ENCODE measurements around the gene GPR61. TPM values are rescaled to one million over a fixed set of nuclear protein-coding genes. Genes with fewer than 3 reads are reported as not detected.

GPR61 gene
- total RNA-seq, 1 donor: not detected

DNA sequence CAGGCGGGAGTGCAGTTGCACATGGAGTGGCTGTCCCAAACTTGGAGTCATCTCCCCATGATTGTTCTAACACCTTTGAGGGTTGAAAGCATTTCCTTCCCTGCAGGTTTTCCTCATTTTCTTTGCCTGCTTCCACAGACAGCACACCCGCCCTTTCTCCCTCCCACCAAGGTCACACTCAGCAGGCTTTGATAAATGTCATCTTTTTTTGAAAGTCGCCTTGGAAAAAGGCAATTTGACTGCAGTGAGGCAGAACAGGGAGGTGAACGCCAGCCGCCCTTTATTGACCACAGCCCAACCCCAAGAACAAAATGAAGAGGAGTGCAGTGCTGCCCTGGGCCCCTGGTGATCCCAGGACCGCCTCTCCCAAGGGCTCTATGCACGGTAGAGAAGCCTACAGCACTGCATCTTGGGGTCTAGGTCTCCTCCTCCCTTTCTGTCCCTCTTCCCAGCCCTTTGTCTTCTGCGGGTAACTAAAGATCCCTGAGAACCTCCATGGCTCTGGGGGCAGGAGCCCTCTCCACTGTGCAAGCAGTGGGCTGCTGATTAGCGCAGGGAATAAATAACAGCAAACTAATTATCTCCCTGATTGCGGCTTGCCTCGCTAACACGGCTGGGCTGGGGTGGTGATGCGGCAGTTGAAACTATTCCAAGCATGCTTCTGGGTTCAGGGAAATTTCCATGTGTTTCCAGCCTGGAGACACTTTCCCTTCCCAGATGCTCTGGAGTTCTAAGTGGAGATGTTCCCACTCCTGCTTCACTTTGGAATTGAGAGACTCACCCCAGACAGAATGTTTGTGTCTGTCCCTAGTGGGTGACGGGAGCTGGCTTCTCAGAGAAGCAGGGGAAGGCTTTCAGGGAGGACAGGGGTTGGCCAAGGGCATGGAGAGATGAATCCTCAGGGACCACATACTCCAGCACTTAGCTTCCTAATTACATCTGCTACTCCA, 18.4 kb upstream of the GPR61 start:
- H3K4me3 ChIP-seq (ENCODE audit: low read depth, low read length): no peak overlapping the region
- DNase-seq (ENCODE audit: low read depth): peak; percentile 12
- TF ChIP-seq CTCF (IDR thresholded peaks at IDR 0.05; ENCODE audit: insufficient read depth, low read depth, low read length): no peak

DNA sequence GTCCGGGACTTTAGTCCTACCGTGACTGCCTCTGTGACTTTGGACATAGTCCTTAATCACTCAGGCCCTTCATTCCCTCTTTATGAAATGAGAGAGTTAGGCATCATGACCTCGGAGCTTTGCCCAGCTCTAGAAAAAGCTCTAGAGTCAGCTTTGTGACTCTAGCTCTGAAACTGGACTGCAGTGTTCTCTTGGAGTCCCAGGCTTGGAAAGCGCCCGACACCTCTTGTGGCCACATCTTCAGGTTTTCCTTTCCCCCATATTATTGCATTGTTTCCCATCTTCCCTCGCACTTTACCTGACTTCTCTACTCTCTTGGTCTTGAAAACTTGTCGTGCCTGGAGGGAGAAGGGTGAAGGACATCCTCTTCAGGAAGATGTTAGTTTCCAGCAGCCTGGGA, 17.6 kb upstream of the GPR61 start:
- H3K4me3 ChIP-seq (ENCODE audit: low read depth, low read length): no peak overlapping the region
- DNase-seq (ENCODE audit: low read depth): no peak
- no peak for TF ChIP-seq CTCF (IDR thresholded peaks at IDR 0.05; ENCODE audit: insufficient read depth, low read depth, low read length)

DNA sequence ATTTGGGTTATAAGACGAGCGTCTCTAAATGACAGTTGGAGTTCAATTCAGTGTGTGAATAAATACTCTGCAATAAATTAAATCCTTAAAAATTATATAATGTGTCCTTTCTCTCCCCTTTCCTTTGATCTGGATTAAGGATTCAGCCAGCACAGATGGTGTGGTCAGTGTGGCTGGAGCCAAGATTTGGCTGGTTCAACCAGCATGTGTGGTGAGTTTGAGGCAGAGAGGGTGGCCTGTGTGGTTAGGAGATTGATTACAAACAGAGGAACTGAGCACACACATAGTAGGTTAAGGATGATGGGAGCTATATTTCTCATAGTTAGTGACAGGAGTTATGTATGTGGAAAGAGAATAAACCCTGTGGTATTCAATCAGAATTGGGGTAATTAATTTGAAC, 16.0 kb upstream of the GPR61 start:
- no peak overlapping the region for H3K4me3 ChIP-seq (ENCODE audit: low read depth, low read length)
- no peak for DNase-seq (ENCODE audit: low read depth)
- TF ChIP-seq CTCF (IDR thresholded peaks at IDR 0.05; ENCODE audit: insufficient read depth, low read depth, low read length): no peak

GRCh38 chr1:109527098-109527811, 12.4 kb upstream of the GPR61 start:
- no peak overlapping the region for H3K4me3 ChIP-seq (ENCODE audit: low read depth, low read length)
- DNase-seq (ENCODE audit: low read depth): no peak
- no peak for TF ChIP-seq CTCF (IDR thresholded peaks at IDR 0.05; ENCODE audit: insufficient read depth, low read depth, low read length)

DNA sequence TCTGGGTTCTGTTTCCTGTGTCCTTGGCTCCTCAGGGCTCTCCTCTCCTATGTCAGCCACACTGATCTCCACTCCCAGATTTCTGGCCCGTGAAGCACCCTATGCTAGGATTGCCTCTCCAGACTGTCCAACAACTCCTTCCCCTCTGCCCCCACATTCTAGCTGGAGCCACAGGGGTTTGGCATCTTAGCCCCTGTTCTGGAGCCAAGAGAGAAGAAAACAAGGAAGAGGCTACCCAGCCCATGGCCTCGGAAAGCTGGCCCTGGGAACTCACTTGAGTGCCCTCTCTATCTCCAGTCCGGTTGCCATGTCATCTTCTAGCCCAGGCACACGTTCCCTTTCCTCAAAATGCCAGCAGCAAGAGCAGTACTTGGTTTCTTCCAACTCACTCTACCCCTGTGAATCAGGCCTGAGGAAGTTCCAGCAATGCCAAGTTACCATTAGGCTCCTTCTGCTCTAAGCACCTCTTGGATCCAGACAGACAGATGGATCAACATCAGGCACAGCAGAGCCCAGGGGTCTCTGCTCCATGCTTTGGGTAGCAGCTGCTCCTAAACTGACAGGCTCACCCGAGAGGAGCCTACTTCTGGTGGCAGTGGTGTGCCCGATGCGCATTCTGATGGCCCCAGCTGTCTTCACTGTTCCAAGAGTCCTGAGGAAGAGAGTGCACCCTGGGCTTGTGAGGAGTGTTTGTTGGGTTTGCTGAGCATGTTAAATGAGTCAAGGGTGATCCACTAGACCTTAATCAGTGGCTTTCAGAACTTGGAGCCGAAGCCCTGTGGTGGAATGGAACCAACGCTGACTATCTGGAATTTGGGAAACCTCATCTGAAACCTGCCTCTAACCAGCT, 11.6 kb upstream of the GPR61 start:
- TF ChIP-seq CTCF (IDR thresholded peaks at IDR 0.05; ENCODE audit: insufficient read depth, low read depth, low read length): no peak
- no peak overlapping the region for H3K4me3 ChIP-seq (ENCODE audit: low read depth, low read length)
- DNase-seq (ENCODE audit: low read depth): no peak

DNA sequence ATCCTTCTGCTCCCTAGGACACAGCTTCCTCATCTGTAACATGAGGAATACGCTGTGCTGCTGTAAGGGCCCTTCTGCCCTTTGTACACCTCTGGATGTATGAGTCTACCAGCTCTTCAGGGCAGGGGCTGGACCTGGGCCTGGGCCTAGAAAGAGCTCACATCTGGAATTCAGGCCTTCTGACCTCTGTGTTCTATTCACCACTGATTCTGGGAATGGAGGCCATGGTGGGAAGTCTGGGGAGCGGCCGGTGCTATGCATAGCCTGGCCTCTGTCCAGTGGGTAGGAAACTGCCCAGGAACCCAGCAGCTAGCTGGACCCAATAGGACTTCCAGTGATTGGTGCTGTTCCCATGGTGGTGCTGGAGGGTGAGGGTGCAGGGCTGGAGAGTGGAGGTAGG, 11.0 kb upstream of the GPR61 start:
- no peak for TF ChIP-seq CTCF (IDR thresholded peaks at IDR 0.05; ENCODE audit: insufficient read depth, low read depth, low read length)
- H3K4me3 ChIP-seq (ENCODE audit: low read depth, low read length): no peak overlapping the region
- DNase-seq (ENCODE audit: low read depth): no peak
